Neural cell (in vitro differentiated cells): ENCODE measurements around the gene FAM32A. TPM values are rescaled to one million over a fixed set of nuclear protein-coding genes. Genes with fewer than 3 reads are reported as not detected.

Experiments
- H2AFZ ChIP-seq: fragments of 200-600, 300-800 bp; sonication (generic), shearing (Covaris generic); 2 replicates; pipeline ENCODE4 v1.6.0; 2014; ENCODE audit warnings: low read depth, mild to moderate bottlenecking, antibody characterized with exemption, low read length, moderate library complexity
- H3F3A ChIP-seq: fragments of 200-600 bp; shearing (Covaris generic); 2 replicates; pipeline ENCODE4 v1.6.1; 2016; ENCODE audit warnings: mild to moderate bottlenecking, moderate library complexity, mixed read lengths, antibody characterized with exemption, low read length; ENCODE audit not compliant: insufficient read depth, poor library complexity, severe bottlenecking
- H3K27ac ChIP-seq: fragments of 200-600, 300-800 bp; sonication (generic), shearing (Covaris generic); 2 replicates; pipeline ENCODE4 v1.5.1; 2014; ENCODE audit warnings: mild to moderate bottlenecking, low read length, moderate library complexity
- H3K27me3 ChIP-seq: fragments of 300-800, 200-600 bp; sonication (generic), shearing (Covaris generic); 2 replicates; pipeline ENCODE4 v1.6.0; 2014; ENCODE audit warnings: mild to moderate bottlenecking, low read depth, low read length, moderate library complexity; ENCODE audit not compliant: insufficient read depth
- H3K36me3 ChIP-seq: fragments of 300-800, 200-600 bp; sonication (generic), shearing (Covaris generic); 2 replicates; pipeline ENCODE4 v1.5.1; 2014; ENCODE audit warnings: mild to moderate bottlenecking, antibody characterized with exemption, low read length, moderate library complexity; ENCODE audit not compliant: insufficient read depth
- H3K4me2 ChIP-seq: fragments of 300-800, 200-600 bp; sonication (generic), shearing (Covaris generic); 2 replicates; pipeline ENCODE4 v1.6.0; 2014; ENCODE audit warnings: mild to moderate bottlenecking, low read length
- H3K4me3 ChIP-seq: fragments of 300-800, 200-600 bp; sonication (generic), shearing (Covaris generic); 2 replicates; pipeline ENCODE4 v1.5.1; 2014; ENCODE audit warnings: mild to moderate bottlenecking, low read length, moderate library complexity
- H3K79me2 ChIP-seq: fragments of 200-600 bp; shearing (Covaris generic); replicated peaks from 2 replicates; pipeline ENCODE4 v1.6.0; 2014; ENCODE audit warnings: mild to moderate bottlenecking, low read length, moderate library complexity; ENCODE audit not compliant: insufficient read depth
- H3K9ac ChIP-seq: fragments of 300-800, 200-600 bp; sonication (generic), shearing (Covaris generic); 2 replicates; pipeline ENCODE4 v1.6.1; 2016; ENCODE audit warnings: mild to moderate bottlenecking, low read length, mixed read lengths
- H3K9me2 ChIP-seq: fragments of 200-600 bp; shearing (Covaris generic); 2 replicates; pipeline ENCODE4 v1.6.1; 2016; ENCODE audit warnings: mild to moderate bottlenecking, low read length, mixed read lengths; ENCODE audit not compliant: insufficient read depth
- H3K9me3 ChIP-seq: fragments of 200-600, 300-800 bp; sonication (generic), shearing (Covaris generic); 2 replicates; pipeline ENCODE4 v1.6.1; 2016; ENCODE audit warnings: mild to moderate bottlenecking, mixed run types, low read length, moderate library complexity, mixed read lengths
- H4K20me1 ChIP-seq: fragments of 200-600 bp; shearing (Covaris generic); 2 replicates; pipeline ENCODE4 v1.6.1; 2016; ENCODE audit warnings: mild to moderate bottlenecking, mixed run types; ENCODE audit not compliant: insufficient read depth
- CTCF ChIP-seq: fragments of 450-650 bp; IDR thresholded peaks from 2 replicates; pipeline ENCODE4 v1.5.1; 2014; ENCODE audit warnings: antibody characterized with exemption, mild to moderate bottlenecking, moderate library complexity; ENCODE audit not compliant: poor library complexity, severe bottlenecking
- EP300 ChIP-seq: fragments of 450-650 bp; conservative IDR thresholded peaks from 2 replicates; pipeline ENCODE4 v1.6.1; 2014; ENCODE audit warnings: antibody characterized with exemption, mild to moderate bottlenecking, moderate library complexity; ENCODE audit not compliant: poor library complexity, severe bottlenecking
- EZH2 ChIP-seq: fragments of 200-600, 300-800 bp; shearing (Covaris generic), sonication (generic); IDR thresholded peaks from 2 replicates; pipeline ENCODE4 v1.6.1; 2014; ENCODE audit warnings: antibody characterized with exemption, low read length, borderline replicate concordance, mild to moderate bottlenecking; ENCODE audit not compliant: insufficient read depth, poor library complexity, severe bottlenecking
- MXI1 ChIP-seq: fragments of 450-650 bp; conservative IDR thresholded peaks from 2 replicates; pipeline ENCODE4 v1.6.1; 2014; ENCODE audit warnings: antibody characterized with exemption, mild to moderate bottlenecking; ENCODE audit not compliant: poor library complexity, severe bottlenecking
- POLR2AphosphoS5 ChIP-seq: IDR thresholded peaks from 2 replicates; pipeline ENCODE4 v1.6.1; 2012
- RAD21 ChIP-seq: fragments of 450-650 bp; conservative IDR thresholded peaks from 2 replicates; pipeline ENCODE4 v1.6.1; 2014; ENCODE audit warnings: antibody characterized with exemption, mild to moderate bottlenecking, moderate library complexity
- REST ChIP-seq: IDR thresholded peaks from 2 replicates; pipeline ENCODE4 v1.6.1; 2012; ENCODE audit warnings: borderline replicate concordance
- SMC3 ChIP-seq: fragments of 450-650 bp; conservative IDR thresholded peaks from 2 replicates; pipeline ENCODE4 v1.6.1; 2014; ENCODE audit warnings: antibody characterized with exemption, mild to moderate bottlenecking, moderate library complexity; ENCODE audit not compliant: poor library complexity
- TAF1 ChIP-seq: IDR thresholded peaks from 2 replicates; pipeline ENCODE4 v1.6.1; 2012; ENCODE audit warnings: low read depth
- polyA plus RNA-seq: library from polyadenylated mRNA; depleted of rRNA; stranded (reverse); fragments of >200 nt; gene quantifications from 2 replicates; pipeline ENCODE4 v1.2.3, GENCODE V29; 2014

Gene FAM32A
- polyA plus RNA-seq, 1 donor from 2014 or later, result 545 TPM

GRCh38 chr19:16207490-16208025 is 22.3 kb downstream of the FAM32A start:
- Histone ChIP-seq H3K79me2 (peaks cover under 1% of the 10 kb centered on the region), H3K4me2 (no peak overlapping the region), H3K36me3 (no peaks in the 10 kb centered on the region), H3K27ac (no peak overlapping the region), H3K9me3 (no peaks in the 10 kb centered on the region), H3K9me2 (no peaks in the 10 kb centered on the region), H4K20me1 (no peaks in the 10 kb centered on the region), H3K27me3 (no peaks in the 10 kb centered on the region), H3K4me3 (no peak overlapping the region), H3F3A (no peaks in the 10 kb centered on the region), H3K9ac (no peak overlapping the region), H2AFZ (no peak overlapping the region)
- TF ChIP-seq CTCF (no peak), POLR2AphosphoS5 (no peak), TAF1 (no peak), MXI1 (no peak), RAD21 (no peak), SMC3 (no peak), EZH2 (no peak), EP300 (no peak), REST (no peak)

- H4K20me1 ChIP-seq, result no peaks in the 10 kb centered on the region
- H3K36me3 ChIP-seq, result no peaks in the 10 kb centered on the region
- H3K9me2 ChIP-seq, result no peaks in the 10 kb centered on the region
Observed at GRCh38 chr19:16208064-16208759, 23.0 kb downstream of the FAM32A start.

More at GRCh38 chr19:16208064-16208759, 23.0 kb downstream of the FAM32A start:
- H2AFZ ChIP-seq, result no peak overlapping the region
- H3K9me3 ChIP-seq, result no peaks in the 10 kb centered on the region
- H3K27me3 ChIP-seq, result no peaks in the 10 kb centered on the region
- TF ChIP-seq SMC3 (no peak), EZH2 (no peak), REST (no peak), CTCF (no peak), TAF1 (no peak), RAD21 (no peak)
- no peaks in the 10 kb centered on the region for H3K79me2 ChIP-seq
- H3K4me2 ChIP-seq, result no peak overlapping the region
- H3K9ac ChIP-seq, result no peak overlapping the region
- no peak overlapping the region for H3K4me3 ChIP-seq
- H3K27ac ChIP-seq, result no peak overlapping the region
- H3F3A ChIP-seq, result no peaks in the 10 kb centered on the region
